Measurements from ENCODE around the gene EFNA5.

The EFNA5 gene

GRCh38 chr5:107548477-107548876, 122.3 kb downstream of the EFNA5 start:
- DNase-seq (no peak), ATAC-seq (ENCODE audit: insufficient read depth, low read depth) (peak; percentile 44; the same call in 1 of the 3 replicates)
- no peaks in the 10 kb centered on the region for H3K9me3 ChIP-seq (ENCODE audit: insufficient read depth, low read length, severe bottlenecking)
- H3K4me1 ChIP-seq (ENCODE audit: insufficient read depth, low read length) = peaks cover 14% of the 10 kb centered on the region
- no peak overlapping the region for H3K9ac ChIP-seq (ENCODE audit: low read depth, low read length)
- H3K4me2 ChIP-seq (ENCODE audit: insufficient read depth, low read length) = no peak overlapping the region
- no peaks in the 10 kb centered on the region for H3K36me3 ChIP-seq (ENCODE audit: insufficient read depth, low read length)
- no peak for TF ChIP-seq EZH2 (IDR thresholded peaks at IDR 0.05; ENCODE audit: borderline replicate concordance, low read depth, low read length, severe bottlenecking)
- no peak for TF ChIP-seq CTCF (IDR thresholded peaks at IDR 0.05; ENCODE audit: borderline replicate concordance, extremely low read depth, low read length, poor library complexity, severe bottlenecking)
- H3K79me2 ChIP-seq (ENCODE audit: insufficient read depth, low read length) = no peaks in the 10 kb centered on the region
- no peaks in the 10 kb centered on the region for H3K27me3 ChIP-seq (ENCODE audit: insufficient read depth, low read length, poor library complexity)
- no peak overlapping the region for H2AFZ ChIP-seq (ENCODE audit: low read depth, low read length)
- H4K20me1 ChIP-seq (ENCODE audit: insufficient read depth, low read length) = no peaks in the 10 kb centered on the region
- no peak overlapping the region for H3K4me3 ChIP-seq (ENCODE audit: low read depth in 1 of 2, low read length in 2 of 2)
- no peak overlapping the region for H3K27ac ChIP-seq (ENCODE audit: low read length)

- Histone ChIP-seq H3K4me2 (ENCODE audit: insufficient read depth, low read length) (no peak overlapping the region), H2AFZ (ENCODE audit: low read depth, low read length) (no peak overlapping the region), H3K27ac (ENCODE audit: low read length) (no peak overlapping the region), H3K79me2 (ENCODE audit: insufficient read depth, low read length) (no peaks in the 10 kb centered on the region), H3K27me3 (ENCODE audit: insufficient read depth, low read length, poor library complexity) (no peaks in the 10 kb centered on the region), H4K20me1 (ENCODE audit: insufficient read depth, low read length) (no peaks in the 10 kb centered on the region), H3K9ac (ENCODE audit: low read depth, low read length) (no peak overlapping the region), H3K9me3 (ENCODE audit: insufficient read depth, low read length, severe bottlenecking) (no peaks in the 10 kb centered on the region), H3K4me1 (ENCODE audit: insufficient read depth, low read length) (peaks cover 14% of the 10 kb centered on the region), H3K36me3 (ENCODE audit: insufficient read depth, low read length) (no peaks in the 10 kb centered on the region), H3K4me3 (ENCODE audit: low read depth in 1 of 2, low read length in 2 of 2) (no peak overlapping the region)
- ATAC-seq (ENCODE audit: insufficient read depth, low read depth) (no peak), DNase-seq (no peak)
- TF ChIP-seq CTCF (IDR thresholded peaks at IDR 0.05; ENCODE audit: borderline replicate concordance, extremely low read depth, low read length, poor library complexity, severe bottlenecking) (no peak), EZH2 (IDR thresholded peaks at IDR 0.05; ENCODE audit: borderline replicate concordance, low read depth, low read length, severe bottlenecking) (no peak)
Measured at GRCh38 chr5:107546719-107547118, 124.0 kb downstream of the EFNA5 start.

- Histone ChIP-seq H3K79me2 (ENCODE audit: insufficient read depth, low read length) (no peaks in the 10 kb centered on the region), H3K36me3 (ENCODE audit: insufficient read depth, low read length) (no peaks in the 10 kb centered on the region), H4K20me1 (ENCODE audit: insufficient read depth, low read length) (no peaks in the 10 kb centered on the region), H3K9me3 (ENCODE audit: insufficient read depth, low read length, severe bottlenecking) (no peaks in the 10 kb centered on the region), H2AFZ (ENCODE audit: low read depth, low read length) (no peak overlapping the region), H3K4me1 (ENCODE audit: insufficient read depth, low read length) (peaks cover 14% of the 10 kb centered on the region), H3K4me3 (ENCODE audit: low read depth in 1 of 2, low read length in 2 of 2) (no peak overlapping the region), H3K27me3 (ENCODE audit: insufficient read depth, low read length, poor library complexity) (no peaks in the 10 kb centered on the region), H3K27ac (ENCODE audit: low read length) (no peak overlapping the region), H3K4me2 (ENCODE audit: insufficient read depth, low read length) (no peak overlapping the region), H3K9ac (ENCODE audit: low read depth, low read length) (no peak overlapping the region)
- ATAC-seq (ENCODE audit: insufficient read depth, low read depth) (no peak), DNase-seq (no peak)
- TF ChIP-seq EZH2 (IDR thresholded peaks at IDR 0.05; ENCODE audit: borderline replicate concordance, low read depth, low read length, severe bottlenecking) = no peak
- TF ChIP-seq CTCF (IDR thresholded peaks at IDR 0.05; ENCODE audit: borderline replicate concordance, extremely low read depth, low read length, poor library complexity, severe bottlenecking) = no peak
Measured at GRCh38 chr5:107545486-107545885, 125.3 kb downstream of the EFNA5 start.

- TF ChIP-seq CTCF (IDR thresholded peaks at IDR 0.05; ENCODE audit: borderline replicate concordance, extremely low read depth, low read length, poor library complexity, severe bottlenecking) = no peak
- no peaks in the 10 kb centered on the region for H3K36me3 ChIP-seq (ENCODE audit: insufficient read depth, low read length)
- peaks cover 16% of the 10 kb centered on the region for H3K4me1 ChIP-seq (ENCODE audit: insufficient read depth, low read length)
Measured at GRCh38 chr5:107544967-107545366, 125.8 kb downstream of the EFNA5 start.

More at GRCh38 chr5:107544967-107545366, 125.8 kb downstream of the EFNA5 start:
- H3K9me3 ChIP-seq (ENCODE audit: insufficient read depth, low read length, severe bottlenecking) = no peaks in the 10 kb centered on the region
- no peak overlapping the region for H3K4me3 ChIP-seq (ENCODE audit: low read depth in 1 of 2, low read length in 2 of 2)
- no peak overlapping the region for H3K9ac ChIP-seq (ENCODE audit: low read depth, low read length)
- H4K20me1 ChIP-seq (ENCODE audit: insufficient read depth, low read length) = no peaks in the 10 kb centered on the region
- H3K27ac ChIP-seq (ENCODE audit: low read length) = no peak overlapping the region
- no peaks in the 10 kb centered on the region for H3K79me2 ChIP-seq (ENCODE audit: insufficient read depth, low read length)
- no peaks in the 10 kb centered on the region for H3K27me3 ChIP-seq (ENCODE audit: insufficient read depth, low read length, poor library complexity)
- ATAC-seq (ENCODE audit: insufficient read depth, low read depth) (no peak), DNase-seq (no peak)
- no peak overlapping the region for H2AFZ ChIP-seq (ENCODE audit: low read depth, low read length)
- no peak overlapping the region for H3K4me2 ChIP-seq (ENCODE audit: insufficient read depth, low read length)

Data from DND-41 (cell line).